ENCODE data around the gene VAX1. TPM values are rescaled to one million over a fixed set of nuclear protein-coding genes. Genes with fewer than 3 reads are reported as not detected.
"Not testable (repeated sequence)": the region's sequence is repeated elsewhere in the genome, so short reads cannot be mapped to it uniquely, and the experiment has no call there.

VAX1 gene
- total and polyA plus RNA-seq, 4 donors: not detected

DNA sequence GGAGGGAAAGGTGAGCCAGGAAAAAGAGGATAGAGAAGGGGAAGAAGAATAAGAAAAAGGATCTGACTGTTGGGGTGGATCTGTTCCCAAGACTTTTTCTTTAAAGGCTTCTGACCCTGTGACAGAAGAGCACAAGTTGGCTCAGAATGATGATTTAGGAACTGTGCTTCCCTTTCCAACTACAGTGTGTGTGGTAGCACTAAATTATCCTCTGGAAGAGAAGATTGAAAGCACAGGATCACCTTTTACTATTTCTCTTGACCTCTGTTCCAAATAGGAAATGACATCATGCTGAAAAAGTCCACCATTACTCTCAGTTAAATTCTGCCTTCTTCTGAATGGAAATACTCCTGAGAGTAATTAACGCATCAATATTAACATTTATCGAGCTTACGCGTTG is 47.2 kb downstream of the VAX1 start:
- Histone ChIP-seq H3K27me3 (ENCODE audit: control insufficient read depth in 3 of 3, insufficient read depth in 3 of 3, low read length in 2 of 3) (peaks cover 0 to 6% (median 2%) of the 10 kb centered on the region in 3 donors), H3K27ac (ENCODE audit: low read depth in 1 of 2, low read length in 1 of 2) (no peak overlapping the region), H3K4me1 (ENCODE audit: control insufficient read depth in 5 of 5, insufficient read depth in 5 of 5, low read length in 5 of 5) (no peaks in the 10 kb centered on the region), H3K36me3 (ENCODE audit: control insufficient read depth in 4 of 4, insufficient read depth in 4 of 4, low read length in 4 of 4) (no peaks in the 10 kb centered on the region), H3K9ac (ENCODE audit: insufficient read depth in 1 of 2, low read length in 2 of 2) (no peak overlapping the region), H3K9me3 (ENCODE audit: control insufficient read depth in 4 of 4, insufficient read depth in 3 of 4, low read length in 3 of 4) (peaks cover 0 to 4% (median 0%) of the 10 kb centered on the region in 4 donors), H3K4me3 (no peak overlapping the region)
- DNase-seq (no peak), ATAC-seq (ENCODE audit: insufficient read depth, low FRiP score) (no peak)
- WGBS, 2 donors: 96 to 97% methylated on average over 4 of the region's 4 CpGs
- TF ChIP-seq, protein P1, sequence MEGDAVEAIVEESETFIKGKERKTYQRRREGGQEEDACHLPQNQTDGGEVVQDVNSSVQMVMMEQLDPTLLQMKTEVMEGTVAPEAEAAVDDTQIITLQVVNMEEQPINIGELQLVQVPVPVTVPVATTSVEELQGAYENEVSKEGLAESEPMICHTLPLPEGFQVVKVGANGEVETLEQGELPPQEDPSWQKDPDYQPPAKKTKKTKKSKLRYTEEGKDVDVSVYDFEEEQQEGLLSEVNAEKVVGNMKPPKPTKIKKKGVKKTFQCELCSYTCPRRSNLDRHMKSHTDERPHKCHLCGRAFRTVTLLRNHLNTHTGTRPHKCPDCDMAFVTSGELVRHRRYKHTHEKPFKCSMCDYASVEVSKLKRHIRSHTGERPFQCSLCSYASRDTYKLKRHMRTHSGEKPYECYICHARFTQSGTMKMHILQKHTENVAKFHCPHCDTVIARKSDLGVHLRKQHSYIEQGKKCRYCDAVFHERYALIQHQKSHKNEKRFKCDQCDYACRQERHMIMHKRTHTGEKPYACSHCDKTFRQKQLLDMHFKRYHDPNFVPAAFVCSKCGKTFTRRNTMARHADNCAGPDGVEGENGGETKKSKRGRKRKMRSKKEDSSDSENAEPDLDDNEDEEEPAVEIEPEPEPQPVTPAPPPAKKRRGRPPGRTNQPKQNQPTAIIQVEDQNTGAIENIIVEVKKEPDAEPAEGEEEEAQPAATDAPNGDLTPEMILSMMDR (IDR thresholded peaks at IDR 0.05; ENCODE audit: control extremely low read depth, extremely low read depth): no peak

DNA sequence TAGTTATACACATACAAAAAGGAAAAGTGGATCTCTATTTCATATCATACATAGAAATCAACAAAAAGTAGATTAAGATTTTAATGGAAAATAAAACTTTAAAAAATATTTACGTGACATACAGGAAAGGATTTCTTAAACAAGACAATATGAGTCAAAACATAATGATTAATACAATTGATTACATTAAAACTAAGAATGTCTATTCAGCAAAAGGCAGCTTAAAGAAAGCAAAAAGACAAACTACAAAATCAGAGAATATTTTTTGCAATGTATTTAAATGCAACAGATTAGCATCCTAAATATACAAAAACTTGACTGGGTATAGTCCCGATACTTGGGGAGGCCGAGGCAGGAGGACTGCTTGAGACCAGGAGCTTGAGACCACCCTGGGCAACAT is 50.5 kb downstream of the VAX1 start:
- 87 to 92% methylated on average over 3 of the region's 3 CpGs for WGBS, 2 donors
- H3K4me1 ChIP-seq (ENCODE audit: control insufficient read depth in 5 of 5, insufficient read depth in 5 of 5, low read length in 5 of 5): no peaks in the 10 kb centered on the region
- peaks cover 0 to 2% (median 0%) of the 10 kb centered on the region in 4 donors for H3K9me3 ChIP-seq (ENCODE audit: control insufficient read depth in 4 of 4, insufficient read depth in 3 of 4, low read length in 3 of 4)
- peaks cover 0 to 2% (median 0%) of the 10 kb centered on the region in 3 donors for H3K27me3 ChIP-seq (ENCODE audit: control insufficient read depth in 3 of 3, insufficient read depth in 3 of 3, low read length in 2 of 3)
- no peak overlapping the region for H3K9ac ChIP-seq (ENCODE audit: insufficient read depth in 1 of 2, low read length in 2 of 2)
- TF ChIP-seq, protein P1 (IDR thresholded peaks at IDR 0.05; ENCODE audit: control extremely low read depth, extremely low read depth): no peak
- ATAC-seq (ENCODE audit: insufficient read depth, low FRiP score): no peak
- H3K27ac ChIP-seq (ENCODE audit: low read depth in 1 of 2, low read length in 1 of 2): no peak overlapping the region
- DNase-seq: no peak
- no peak overlapping the region for H3K4me3 ChIP-seq
- no peaks in the 10 kb centered on the region for H3K36me3 ChIP-seq (ENCODE audit: control insufficient read depth in 4 of 4, insufficient read depth in 4 of 4, low read length in 4 of 4)

DNA sequence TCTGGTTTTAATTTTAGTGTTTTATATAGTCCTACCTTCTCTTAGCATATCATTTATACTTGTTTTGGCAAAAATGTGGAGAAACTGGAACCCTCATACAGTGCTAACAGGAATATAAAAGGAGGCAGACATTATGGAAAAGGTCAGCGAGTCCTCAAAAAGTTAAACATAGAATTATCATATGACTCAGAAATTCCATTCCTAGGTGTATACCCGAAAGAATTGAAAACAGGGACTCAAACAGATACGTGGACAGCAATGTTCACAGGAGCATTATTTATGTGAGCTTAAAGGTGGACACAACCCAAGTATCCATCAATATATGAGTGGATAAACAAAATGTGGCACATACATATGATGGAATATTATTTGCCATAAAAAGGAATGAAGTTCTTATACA is 51.5 kb downstream of the VAX1 start:
- H3K36me3 ChIP-seq (ENCODE audit: control insufficient read depth in 4 of 4, insufficient read depth in 4 of 4, low read length in 4 of 4): no peaks in the 10 kb centered on the region
- 80 to 94% methylated on average over 3 of the region's 3 CpGs for WGBS, 2 donors
- H3K9ac ChIP-seq (ENCODE audit: insufficient read depth in 1 of 2, low read length in 2 of 2): no peak overlapping the region
- no peak overlapping the region for H3K27ac ChIP-seq (ENCODE audit: low read depth in 1 of 2, low read length in 1 of 2)
- no peaks in the 10 kb centered on the region for H3K9me3 ChIP-seq (ENCODE audit: control insufficient read depth in 4 of 4, insufficient read depth in 3 of 4, low read length in 3 of 4)
- no peaks in the 10 kb centered on the region for H3K4me1 ChIP-seq (ENCODE audit: control insufficient read depth in 5 of 5, insufficient read depth in 5 of 5, low read length in 5 of 5)
- H3K27me3 ChIP-seq (ENCODE audit: control insufficient read depth in 3 of 3, insufficient read depth in 3 of 3, low read length in 2 of 3): no peaks in the 10 kb centered on the region
- DNase-seq: no peak
- no peak overlapping the region for H3K4me3 ChIP-seq
- TF ChIP-seq, protein P1 (IDR thresholded peaks at IDR 0.05; ENCODE audit: control extremely low read depth, extremely low read depth): no peak
- no peak for ATAC-seq (ENCODE audit: insufficient read depth, low FRiP score)

DNA sequence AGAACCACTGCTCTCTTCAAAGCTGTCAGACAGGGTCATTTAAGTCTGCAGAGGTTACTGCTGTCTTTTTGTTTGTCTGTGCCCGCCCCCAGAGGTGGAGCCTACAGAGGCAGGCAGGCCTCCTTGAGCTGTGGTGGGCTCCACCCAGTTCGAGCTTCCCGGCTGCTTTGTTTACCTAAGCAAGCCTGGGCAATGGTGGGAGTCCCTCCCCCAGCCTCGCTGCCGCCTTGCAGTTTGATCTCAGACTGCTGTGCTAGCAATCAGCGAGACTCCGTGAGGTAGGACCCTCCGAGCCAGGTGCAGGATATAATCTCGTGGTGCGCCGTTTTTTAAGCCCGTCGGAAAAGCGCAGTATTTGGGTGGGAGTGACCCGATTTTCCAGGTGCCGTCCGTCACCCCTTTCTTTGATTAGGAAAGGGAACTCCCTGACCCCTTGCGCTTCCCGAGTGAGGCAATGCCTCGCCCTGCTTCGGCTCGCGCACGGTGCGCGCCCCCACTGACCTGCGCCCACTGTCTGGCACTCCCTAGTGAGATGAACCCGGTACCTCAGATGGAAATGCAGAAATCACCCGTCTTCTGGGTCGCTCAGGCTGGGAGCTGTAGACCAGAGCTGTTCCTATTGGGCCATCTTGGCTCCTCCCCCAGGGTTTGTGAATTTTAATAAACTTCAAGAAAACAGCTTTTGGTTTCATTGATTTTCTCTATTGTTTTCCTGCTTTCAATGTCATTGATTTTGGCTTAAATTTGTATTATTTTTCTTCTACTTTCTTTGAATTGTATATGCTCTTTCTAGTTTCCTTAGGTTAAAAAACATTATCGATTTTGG is 53.4 kb downstream of the VAX1 start:
- ATAC-seq (ENCODE audit: insufficient read depth, low FRiP score); H3K9me3 ChIP-seq (ENCODE audit: control insufficient read depth in 4 of 4, insufficient read depth in 3 of 4, low read length in 3 of 4); H3K36me3 ChIP-seq (ENCODE audit: control insufficient read depth in 4 of 4, insufficient read depth in 4 of 4, low read length in 4 of 4); H3K27ac ChIP-seq (ENCODE audit: low read depth in 1 of 2, low read length in 1 of 2); H3K4me1 ChIP-seq (ENCODE audit: control insufficient read depth in 5 of 5, insufficient read depth in 5 of 5, low read length in 5 of 5); H3K27me3 ChIP-seq (ENCODE audit: control insufficient read depth in 3 of 3, insufficient read depth in 3 of 3, low read length in 2 of 3); H3K4me3 ChIP-seq; H3K9ac ChIP-seq (ENCODE audit: insufficient read depth in 1 of 2, low read length in 2 of 2); DNase-seq: not testable (repeated sequence)
- 75 to 80% methylated on average over 24 to 28 of the region's 31 CpGs for WGBS, 2 donors

Small RNAs within 50 kb of the gene (small RNA-seq; reads per million reads assigned to genes)
- gene MIR3663 (ENCODE audit: low replicate concordance): not detected

Other genes with a start within 250 kb of the VAX1 start
- gene SHTN1, start 133.1 kb downstream of the VAX1 start, total RNA-seq: 10 to 100 TPM; 14.4 to 28.4 TPM
- gene SHTN1, start 133.1 kb downstream of the VAX1 start, polyA plus RNA-seq: 10 to 100 TPM; 14.0 to 19.0 TPM
- not detected for gene KCNK18, start 59.2 kb upstream of the VAX1 start, total RNA-seq
- not detected for gene KCNK18, start 59.2 kb upstream of the VAX1 start, polyA plus RNA-seq
- gene SLC18A2, start 102.8 kb upstream of the VAX1 start, total RNA-seq: 1 to 10 TPM in 1 of 2 donors, under 1 TPM in 1; 0.71 to 3.7 TPM
- gene SLC18A2, start 102.8 kb upstream of the VAX1 start, polyA plus RNA-seq: under 1 TPM; 0.21 to 0.59 TPM
- gene PDZD8, start 237.2 kb upstream of the VAX1 start, total RNA-seq: 10 to 100 TPM; 27.5 to 32.0 TPM
- 10 to 100 TPM in 1 of 2 donors, 1 to 10 TPM in 1; 3.7 to 11.0 TPM for gene PDZD8, start 237.2 kb upstream of the VAX1 start, polyA plus RNA-seq